B cell (primary cell): ENCODE data around the gene PIERCE2.

ENCODE experiments used
- EZH2 ChIP-seq: IDR thresholded peaks from 2 replicates; pipeline ENCODE4 v1.6.1; 2012; ENCODE audit warnings: borderline replicate concordance, low read depth, mild to moderate bottlenecking, moderate library complexity, low read length; ENCODE audit not compliant: insufficient read depth, poor library complexity, severe bottlenecking
- TF ChIP-seq, protein P1 (sequence below): fragments of 200-600 bp; IDR thresholded peaks from one replicate; pipeline ENCODE4 v1.8.0; 2022; ENCODE audit warnings: antibody characterized with exemption, mild to moderate bottlenecking

DNA sequence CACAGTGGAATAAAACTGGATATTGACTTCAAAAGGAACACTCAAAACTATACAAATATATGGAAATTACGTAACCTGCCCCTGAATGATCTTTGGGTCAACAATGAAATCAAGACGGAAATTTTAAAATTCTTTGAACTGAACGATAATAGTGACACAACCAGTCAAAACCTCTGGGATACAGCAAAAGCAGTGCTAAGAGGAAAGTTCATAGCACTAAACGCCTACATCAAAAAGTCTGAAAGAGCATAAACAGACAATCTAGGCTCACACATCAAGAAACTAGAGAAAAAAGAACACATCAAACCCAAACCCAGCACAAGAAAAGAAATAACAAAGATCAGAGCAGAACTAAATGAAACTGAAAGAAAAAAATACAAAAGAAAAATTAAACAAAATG lies 53.2 kb downstream of the PIERCE2 start:
- TF ChIP-seq EZH2: no peak
- TF ChIP-seq, protein P1, sequence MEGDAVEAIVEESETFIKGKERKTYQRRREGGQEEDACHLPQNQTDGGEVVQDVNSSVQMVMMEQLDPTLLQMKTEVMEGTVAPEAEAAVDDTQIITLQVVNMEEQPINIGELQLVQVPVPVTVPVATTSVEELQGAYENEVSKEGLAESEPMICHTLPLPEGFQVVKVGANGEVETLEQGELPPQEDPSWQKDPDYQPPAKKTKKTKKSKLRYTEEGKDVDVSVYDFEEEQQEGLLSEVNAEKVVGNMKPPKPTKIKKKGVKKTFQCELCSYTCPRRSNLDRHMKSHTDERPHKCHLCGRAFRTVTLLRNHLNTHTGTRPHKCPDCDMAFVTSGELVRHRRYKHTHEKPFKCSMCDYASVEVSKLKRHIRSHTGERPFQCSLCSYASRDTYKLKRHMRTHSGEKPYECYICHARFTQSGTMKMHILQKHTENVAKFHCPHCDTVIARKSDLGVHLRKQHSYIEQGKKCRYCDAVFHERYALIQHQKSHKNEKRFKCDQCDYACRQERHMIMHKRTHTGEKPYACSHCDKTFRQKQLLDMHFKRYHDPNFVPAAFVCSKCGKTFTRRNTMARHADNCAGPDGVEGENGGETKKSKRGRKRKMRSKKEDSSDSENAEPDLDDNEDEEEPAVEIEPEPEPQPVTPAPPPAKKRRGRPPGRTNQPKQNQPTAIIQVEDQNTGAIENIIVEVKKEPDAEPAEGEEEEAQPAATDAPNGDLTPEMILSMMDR: no peak
